Panc1 (cell line): ENCODE data around the gene LINGO1. TPM values are rescaled to one million over a fixed set of nuclear protein-coding genes. Genes with fewer than 3 reads are reported as not detected.

Experiments used
- ATAC-seq: fragments of 200-7000 bp; cut with Tn5 transposase; 2 replicates; pipeline ENCODE4 v1.9.1; 2020; ENCODE audit warnings: mild to moderate bottlenecking, moderate library complexity
- BruUV-seq: library from RNA; stranded (reverse); fragments of 400-500 nt; replicated peaks from 2 replicates; lab custom pipeline; 2021; lab: Mats Ljungman, UMichigan
- CTCF ChIA-PET: fragments of 300-600 bp; sonication (Branson Sonifier 250); formaldehyde crosslinking; loops from one replicate; lab custom pipeline; 2022; ENCODE audit warnings: antibody characterized with exemption; lab: Charles Lee
- POLR2A ChIA-PET: fragments of 300-600 bp; sonication (Branson Sonifier 250); formaldehyde crosslinking; loops from one replicate; lab custom pipeline; 2022; ENCODE audit warnings: antibody characterized with exemption; lab: Charles Lee
- DNase-seq: peaks from one replicate; pipeline ENCODE4 v3.0.0-alpha.2; 2010; ENCODE audit warnings: low read depth, low spot score
- H3K27ac ChIP-seq: 2 replicates; pipeline ENCODE4 v1.5.1; 2011; ENCODE audit warnings: mild to moderate bottlenecking, low read length, inconsistent platforms
- H3K27me3 ChIP-seq: fragments of 200-500 bp; sonication (Bioruptor generic); 2 replicates; pipeline ENCODE4 v1.6.0; 2014; ENCODE audit warnings: low read length, inconsistent platforms; ENCODE audit not compliant: control insufficient read depth, insufficient read depth
- H3K36me3 ChIP-seq: fragments of 200-500 bp; sonication (Bioruptor generic); 2 replicates; pipeline ENCODE4 v1.5.1; 2014; ENCODE audit warnings: inconsistent platforms, mild to moderate bottlenecking, low read length, moderate library complexity; ENCODE audit not compliant: control insufficient read depth, insufficient read depth
- H3K4me1 ChIP-seq: 2 replicates; pipeline ENCODE4 v1.5.1; 2011; ENCODE audit warnings: inconsistent platforms, mild to moderate bottlenecking, low read length, moderate library complexity; ENCODE audit not compliant: control insufficient read depth, insufficient read depth
- H3K4me3 ChIP-seq, 2 experiments: 2 replicates each; pipeline ENCODE4 v1.5.1; 2011 to 2012; ENCODE audit warnings: low read depth in 2 of 2, low read length in 2 of 2, mild to moderate bottlenecking in 2 of 2, inconsistent platforms in 1 of 2, moderate library complexity in 1 of 2
- H3K9me3 ChIP-seq: fragments of 200-500 bp; sonication (Bioruptor generic); 2 replicates; pipeline ENCODE4 v1.5.1; 2014; ENCODE audit warnings: low read depth, mild to moderate bottlenecking, inconsistent platforms, low read length, moderate library complexity; ENCODE audit not compliant: control insufficient read depth, insufficient read depth
- CTCF ChIP-seq: fragments of 450-650 bp; IDR thresholded peaks from 2 replicates; pipeline ENCODE4 v1.5.1; 2017; ENCODE audit warnings: mild to moderate bottlenecking
- POLR2AphosphoS5 ChIP-seq: IDR thresholded peaks from 2 replicates; pipeline ENCODE4 v1.6.1; 2012; ENCODE audit warnings: mild to moderate bottlenecking, low read depth, low read length, moderate library complexity
- REST ChIP-seq, 2 experiments: IDR thresholded peaks; 2 replicates each; pipeline ENCODE4 v1.6.1; 2011 to 2012; ENCODE audit warnings: low read depth in 2 of 2, control low read depth in 1 of 2, low read length in 1 of 2, mild to moderate bottlenecking in 1 of 2, moderate library complexity in 1 of 2; ENCODE audit not compliant: insufficient read depth in 1 of 2
- SIN3A ChIP-seq: IDR thresholded peaks from 2 replicates; pipeline ENCODE4 v1.6.1; 2012; ENCODE audit warnings: low read depth, mild to moderate bottlenecking, low read length, moderate library complexity, borderline replicate concordance; ENCODE audit not compliant: insufficient read depth
- TCF7L2 ChIP-seq: IDR thresholded peaks from 2 replicates; pipeline ENCODE4 v1.6.1; 2011; ENCODE audit warnings: mild to moderate bottlenecking, low read depth, low read length, inconsistent platforms
- in situ Hi-C: cut with HindIII; loops from 2 replicates; pipeline ENCODE4 v1.10.0; 2016; ENCODE audit warnings: low sequenced_read_pairs, low pct_unique_long_range_greater_than_20kb
- intact Hi-C: fragments of 100-400 bp; cut with micrococcal nuclease; formaldehyde crosslinking; loops from one replicate; pipeline ENCODE4 v1.10.0; 2022; ENCODE audit not compliant: unreplicated experiment
- total RNA-seq: library from RNA; stranded (reverse); gene quantifications from one replicate; pipeline ENCODE4 v1.2.1, GENCODE V29; 2021; ENCODE audit not compliant: unreplicated experiment

The LINGO1 gene
- total RNA-seq, 1 experiment from 2014 or later, result 18.2 TPM

GRCh38 chr15:77598644-77599043 is 34.1 kb downstream of the LINGO1 start:
- H3K4me3 ChIP-seq, result no peak overlapping the region
- no peaks in the 10 kb centered on the region for H3K36me3 ChIP-seq
- ATAC-seq, result no peak; the same call in 1 of the 2 replicates
- no peaks in the 10 kb centered on the region for H3K9me3 ChIP-seq
- no peaks in the 10 kb centered on the region for H3K4me1 ChIP-seq
- ChIA-PET POLR2A (no interaction called here), CTCF (no interaction called here)
- no peak for DNase-seq
- intact Hi-C loops, result no loop called here
- TF ChIP-seq POLR2AphosphoS5 (no peak), CTCF (no peak), REST (IDR thresholded peaks at IDR 0.05; ENCODE audit: insufficient read depth in 1 of 2, low read depth in 2 of 2, low read length in 1 of 2) (no peak), TCF7L2 (no peak), SIN3A (no peak)
- no peaks in the 10 kb centered on the region for H3K27me3 ChIP-seq
- in situ Hi-C loops, result no loop called here
- no TSS peak for BruUV-seq
- no peak overlapping the region for H3K27ac ChIP-seq

- Histone ChIP-seq H3K27me3 (no peaks in the 10 kb centered on the region), H3K4me3 (no peak overlapping the region), H3K9me3 (no peaks in the 10 kb centered on the region), H3K27ac (no peak overlapping the region), H3K4me1 (no peaks in the 10 kb centered on the region), H3K36me3 (no peaks in the 10 kb centered on the region)
- no TSS peak for BruUV-seq
- CTCF ChIA-PET, result interaction anchor here (0.5 kb wide), 1 partner anchor 155 kb away, joined by 6 read pairs; no protein-coding TSS in a partner anchor
- DNase-seq, result no peak
- no peak; the same call in 1 of the 2 replicates for ATAC-seq
- TF ChIP-seq SIN3A, result no peak
- no peak for TF ChIP-seq REST (IDR thresholded peaks at IDR 0.05; ENCODE audit: insufficient read depth in 1 of 2, low read depth in 2 of 2, low read length in 1 of 2)
- TF ChIP-seq POLR2AphosphoS5, result no peak
- TF ChIP-seq CTCF, result no peak
- TF ChIP-seq TCF7L2, result no peak
- in situ Hi-C loops, result no loop called here
- POLR2A ChIA-PET, result no interaction called here
- intact Hi-C loops, result no loop called here
Measured at GRCh38 chr15:77597804-77598453, 34.8 kb downstream of the LINGO1 start.
